ENCODE measurements around the gene JUNB.

DNA sequence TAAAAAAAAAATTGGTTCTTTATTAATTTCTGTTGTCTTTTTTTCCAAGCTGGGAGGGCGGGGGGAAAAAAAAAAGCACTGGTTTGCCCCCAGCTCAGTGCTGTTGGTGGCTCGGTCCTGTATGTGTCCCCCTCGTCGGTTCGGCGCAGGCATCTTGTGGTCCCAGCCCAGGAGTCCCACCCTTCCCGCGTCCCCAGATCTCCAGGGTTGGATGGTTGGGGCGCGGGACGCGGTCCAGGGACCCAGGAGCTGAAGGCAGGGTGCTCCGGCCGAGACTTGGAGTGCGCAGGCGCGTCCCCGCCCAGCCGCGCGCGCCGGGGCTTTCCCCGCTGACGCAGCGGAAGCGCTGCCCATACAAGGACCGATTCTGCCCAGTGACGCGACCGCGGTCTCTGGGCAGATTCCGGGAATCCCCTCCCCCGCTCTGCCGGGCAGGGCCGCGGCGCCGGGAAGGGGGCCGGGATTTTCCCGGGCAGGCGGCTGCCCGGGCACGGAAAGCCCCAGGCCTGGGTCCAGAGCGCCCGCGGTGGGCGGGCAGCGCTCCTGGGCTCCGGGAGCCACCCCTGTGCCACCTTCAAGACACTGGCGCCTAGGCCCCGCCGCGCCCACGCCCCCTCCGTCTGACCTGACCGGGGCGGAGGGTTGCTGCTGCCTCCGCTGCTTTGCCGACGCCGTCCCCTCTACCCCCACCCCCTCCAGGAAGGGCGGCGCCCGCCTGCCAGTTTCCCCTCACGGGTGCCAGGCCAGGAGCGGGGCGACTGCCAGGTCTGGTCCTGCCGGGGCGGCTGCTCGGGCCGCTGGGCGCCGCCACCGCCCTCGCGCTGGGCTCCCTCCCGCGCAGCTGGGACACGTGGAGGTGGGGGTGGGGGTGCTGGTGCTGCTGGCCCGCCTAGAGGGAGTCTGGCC, 2.3 kb downstream of the JUNB start:
- TF ChIP-seq POLR2A (IDR thresholded peaks at IDR 0.05), result peak; percentile 16 to 71
- TF ChIP-seq, protein P1, sequence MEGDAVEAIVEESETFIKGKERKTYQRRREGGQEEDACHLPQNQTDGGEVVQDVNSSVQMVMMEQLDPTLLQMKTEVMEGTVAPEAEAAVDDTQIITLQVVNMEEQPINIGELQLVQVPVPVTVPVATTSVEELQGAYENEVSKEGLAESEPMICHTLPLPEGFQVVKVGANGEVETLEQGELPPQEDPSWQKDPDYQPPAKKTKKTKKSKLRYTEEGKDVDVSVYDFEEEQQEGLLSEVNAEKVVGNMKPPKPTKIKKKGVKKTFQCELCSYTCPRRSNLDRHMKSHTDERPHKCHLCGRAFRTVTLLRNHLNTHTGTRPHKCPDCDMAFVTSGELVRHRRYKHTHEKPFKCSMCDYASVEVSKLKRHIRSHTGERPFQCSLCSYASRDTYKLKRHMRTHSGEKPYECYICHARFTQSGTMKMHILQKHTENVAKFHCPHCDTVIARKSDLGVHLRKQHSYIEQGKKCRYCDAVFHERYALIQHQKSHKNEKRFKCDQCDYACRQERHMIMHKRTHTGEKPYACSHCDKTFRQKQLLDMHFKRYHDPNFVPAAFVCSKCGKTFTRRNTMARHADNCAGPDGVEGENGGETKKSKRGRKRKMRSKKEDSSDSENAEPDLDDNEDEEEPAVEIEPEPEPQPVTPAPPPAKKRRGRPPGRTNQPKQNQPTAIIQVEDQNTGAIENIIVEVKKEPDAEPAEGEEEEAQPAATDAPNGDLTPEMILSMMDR (IDR thresholded peaks at IDR 0.05), result no peak
